IMR-90 (cell line): ENCODE measurements around the gene ITM2C. TPM values are rescaled to one million over a fixed set of nuclear protein-coding genes. Genes with fewer than 3 reads are reported as not detected.

Source experiments
- ATAC-seq: fragments of 200-7000 bp; cut with Tn5 transposase; 2 replicates; pipeline ENCODE4 v1.9.1; 2020; ENCODE audit warnings: low read depth, mild to moderate bottlenecking, moderate library complexity
- BruUV-seq: library from RNA; stranded (reverse); fragments of 400-500 nt; replicated peaks from 2 replicates; lab custom pipeline; 2021; lab: Mats Ljungman, UMichigan
- CTCF ChIA-PET: fragments of 300-600 bp; formaldehyde crosslinking; extraction: SDS; loops from one replicate; lab custom pipeline; 2021; ENCODE audit warnings: antibody characterized with exemption; lab: Yijun Ruan, JAX
- POLR2A ChIA-PET: fragments of 300-600 bp; sonication (Branson Sonifier 250); formaldehyde crosslinking; loops from one replicate; lab custom pipeline; 2022; ENCODE audit warnings: antibody characterized with exemption; ENCODE audit not compliant: unreplicated experiment; lab: Charles Lee
- DNase-seq: peaks from one replicate; pipeline ENCODE4 v3.0.0; 2013
- H2AFZ ChIP-seq: replicated peaks from 2 replicates; pipeline ENCODE3; 2013; ENCODE audit warnings: low read length, mild to moderate bottlenecking; ENCODE audit not compliant: poor library complexity
- H2AK5ac ChIP-seq: 2 replicates; pipeline ENCODE4 v1.6.1; 2013; ENCODE audit warnings: low read depth, low read length, inconsistent platforms
- H2AK9ac ChIP-seq: replicated peaks from 2 replicates; pipeline ENCODE3; 2013; ENCODE audit warnings: mild to moderate bottlenecking, low read depth, low read length, moderate library complexity; ENCODE audit not compliant: poor library complexity
- H2BK120ac ChIP-seq: 2 replicates; pipeline ENCODE4 v1.6.1; 2013; ENCODE audit warnings: low read depth, low read length, inconsistent platforms
- H2BK15ac ChIP-seq: 3 replicates; pipeline ENCODE4 v1.6.1; 2013; ENCODE audit warnings: low read depth, low read length, inconsistent platforms
- H2BK20ac ChIP-seq: 2 replicates; pipeline ENCODE4 v1.6.1; 2013; ENCODE audit warnings: low read depth, mild to moderate bottlenecking, inconsistent platforms, low read length, moderate library complexity
- H2BK5ac ChIP-seq: 2 replicates; pipeline ENCODE4 v1.6.1; 2013; ENCODE audit warnings: mild to moderate bottlenecking, low read depth, low read length, inconsistent platforms; ENCODE audit not compliant: poor library complexity, severe bottlenecking
- H3K14ac ChIP-seq: replicated peaks from 2 replicates; pipeline ENCODE4 v1.6.1; 2013; ENCODE audit warnings: low read depth, low read length, inconsistent platforms
- H3K18ac ChIP-seq: 2 replicates; pipeline ENCODE4 v1.6.1; 2013; ENCODE audit warnings: low read depth, low read length, control low read depth
- H3K23ac ChIP-seq: 2 replicates; pipeline ENCODE4 v1.6.1; 2013; ENCODE audit warnings: low read depth, low read length, inconsistent platforms
- H3K27ac ChIP-seq: 2 replicates; pipeline ENCODE4 v1.5.1; 2013; ENCODE audit warnings: mild to moderate bottlenecking, control low read depth, low read length; ENCODE audit not compliant: insufficient read depth
- H3K27me3 ChIP-seq: 2 replicates; pipeline ENCODE4 v1.6.1; 2013; ENCODE audit warnings: low read length; ENCODE audit not compliant: control insufficient read depth, insufficient read depth
- H3K36me3 ChIP-seq: 2 replicates; pipeline ENCODE4 v1.6.1; 2013; ENCODE audit warnings: low read length, mixed read lengths; ENCODE audit not compliant: control insufficient read depth, insufficient read depth
- H3K4ac ChIP-seq: 2 replicates; pipeline ENCODE4 v1.6.1; 2013; ENCODE audit warnings: low read depth, low read length, inconsistent platforms
- H3K4me1 ChIP-seq: 2 replicates; pipeline ENCODE4 v1.6.1; 2013; ENCODE audit warnings: low read length, mixed read lengths; ENCODE audit not compliant: control insufficient read depth, insufficient read depth
- H3K4me2 ChIP-seq: 2 replicates; pipeline ENCODE4 v1.6.1; 2013; ENCODE audit warnings: low read depth, mild to moderate bottlenecking, control low read depth, low read length, moderate library complexity
- H3K4me3 ChIP-seq: 2 replicates; pipeline ENCODE4 v1.5.1; 2013; ENCODE audit warnings: low read depth, mild to moderate bottlenecking, control low read depth, low read length, moderate library complexity; ENCODE audit not compliant: insufficient read depth
- H3K56ac ChIP-seq: 2 replicates; pipeline ENCODE4 v1.6.1; 2013; ENCODE audit warnings: low read length, inconsistent platforms; ENCODE audit not compliant: insufficient read depth; ENCODE audit errors: extremely low read depth
- H3K79me1 ChIP-seq, 2 experiments: 2 replicates each; pipeline ENCODE4 v1.6.1; 2013; ENCODE audit warnings: low read length in 2 of 2, inconsistent platforms in 1 of 2, low read depth in 1 of 2
- H3K9ac ChIP-seq: 2 replicates; pipeline ENCODE4 v1.6.1; 2013; ENCODE audit warnings: low read depth, low read length, control low read depth
- H3K9me1 ChIP-seq: 2 replicates; pipeline ENCODE4 v1.6.1; 2013; ENCODE audit warnings: low read length, inconsistent platforms; ENCODE audit not compliant: insufficient read depth
- H3K9me3 ChIP-seq: 2 replicates; pipeline ENCODE4 v1.6.1; 2013; ENCODE audit warnings: low read length; ENCODE audit not compliant: control insufficient read depth, insufficient read depth
- H4K20me1 ChIP-seq: 2 replicates; pipeline ENCODE4 v1.6.1; 2013; ENCODE audit warnings: low read length, inconsistent platforms; ENCODE audit not compliant: insufficient read depth
- H4K5ac ChIP-seq: 2 replicates; pipeline ENCODE4 v1.6.1; 2013; ENCODE audit warnings: mild to moderate bottlenecking, low read depth, low read length, control low read depth
- H4K8ac ChIP-seq, 2 experiments: 2 replicates each; pipeline ENCODE4 v1.6.1; 2013; ENCODE audit warnings: low read depth in 2 of 2, low read length in 2 of 2, control low read depth in 1 of 2, inconsistent platforms in 1 of 2
- H4K91ac ChIP-seq: 2 replicates; pipeline ENCODE4 v1.6.1; 2013; ENCODE audit warnings: low read depth, low read length, inconsistent platforms; ENCODE audit not compliant: insufficient read depth
- BHLHE40 ChIP-seq: fragments of 150-350 bp; IDR thresholded peaks from 2 replicates; pipeline ENCODE4 v1.6.1; 2016; ENCODE audit warnings: mild to moderate bottlenecking, low read depth, low read length
- CEBPB ChIP-seq: IDR thresholded peaks from 2 replicates; pipeline ENCODE4 v1.6.1; 2012; ENCODE audit warnings: low read depth, low read length, improper control_type of control experiment
- MAFK ChIP-seq: IDR thresholded peaks from 2 replicates; pipeline ENCODE4 v1.6.1; 2012; ENCODE audit warnings: low read depth, low read length, improper control_type of control experiment
- MXI1 ChIP-seq: IDR thresholded peaks from 2 replicates; pipeline ENCODE4 v1.6.1; 2012; ENCODE audit warnings: low read depth, mild to moderate bottlenecking, low read length, moderate library complexity, borderline replicate concordance
- NFE2L2 ChIP-seq: fragments of 150-350 bp; IDR thresholded peaks from 2 replicates; pipeline ENCODE4 v1.6.1; 2016; ENCODE audit warnings: low read depth, mild to moderate bottlenecking, low read length
- POLR2A ChIP-seq: IDR thresholded peaks from 2 replicates; pipeline ENCODE4 v1.6.1; 2012; ENCODE audit warnings: mild to moderate bottlenecking, low read depth, low read length
- RCOR1 ChIP-seq: IDR thresholded peaks from 2 replicates; pipeline ENCODE4 v1.6.1; 2012; ENCODE audit warnings: mild to moderate bottlenecking, low read length, improper control_type of control experiment; ENCODE audit not compliant: insufficient replicate concordance
- WGBS, 2 experiments: methylation state at CpG; one replicate each; pipeline versions ENCODE4 v1.1.5 to v1.1.7; 2013; ENCODE audit warnings: missing lambda C conversion rate in 2 of 2; ENCODE audit not compliant: insufficient read length in 1 of 2; ENCODE audit errors: extremely low coverage in 2 of 2; 5-methylcytosine and 5-hydroxymethylcytosine counted together
- dilution Hi-C: fragments of 300-500 bp; cut with HindIII; formaldehyde crosslinking; loops from one replicate; pipeline ENCODE4 v1.14.3; 2018; ENCODE audit warnings: low sequenced_read_pairs; ENCODE audit not compliant: unreplicated experiment
- in situ Hi-C: fragments of 300-500 bp; cut with MboI; formaldehyde crosslinking; loops from 3 replicates; pipeline ENCODE4 v1.14.3; 2019; ENCODE audit warnings: low sequenced_read_pairs, inconsistent platforms, mixed read lengths
- intact Hi-C: fragments of 100-400 bp; cut with micrococcal nuclease; formaldehyde crosslinking; loops from 2 replicates; pipeline ENCODE4 v1.10.0; 2022
- polyA plus RNA-seq, 3 experiments: library from polyadenylated mRNA; depleted of rRNA; stranded (reverse); fragments of >200 nt; gene quantifications; 2 replicates each; pipeline ENCODE4 v1.2.3, GENCODE V29; 2012; ENCODE audit warnings: low replicate concordance in 1 of 3
- total RNA-seq: library from RNA; depleted of rRNA; stranded (reverse); fragments of >200 nt; gene quantifications from 2 replicates; pipeline ENCODE4 v1.2.3, GENCODE V29; 2012
- TF ChIP-seq, protein P1 (sequence below): conservative IDR thresholded peaks from 2 replicates; pipeline ENCODE4 v1.5.1; 2012; ENCODE audit warnings: mild to moderate bottlenecking, low read depth, low read length, improper control_type of control experiment
- TF ChIP-seq, protein P2 (sequence below): fragments of 150-350 bp; IDR thresholded peaks from 2 replicates; pipeline ENCODE4 v1.6.1; 2017; ENCODE audit warnings: mild to moderate bottlenecking, antibody characterized with exemption, low read length, low read depth

Gene ITM2C
- total and polyA plus RNA-seq, 2 of the 4 experiments (the other 2 are of a cell fraction) = 46.8 to 274 TPM

DNA sequence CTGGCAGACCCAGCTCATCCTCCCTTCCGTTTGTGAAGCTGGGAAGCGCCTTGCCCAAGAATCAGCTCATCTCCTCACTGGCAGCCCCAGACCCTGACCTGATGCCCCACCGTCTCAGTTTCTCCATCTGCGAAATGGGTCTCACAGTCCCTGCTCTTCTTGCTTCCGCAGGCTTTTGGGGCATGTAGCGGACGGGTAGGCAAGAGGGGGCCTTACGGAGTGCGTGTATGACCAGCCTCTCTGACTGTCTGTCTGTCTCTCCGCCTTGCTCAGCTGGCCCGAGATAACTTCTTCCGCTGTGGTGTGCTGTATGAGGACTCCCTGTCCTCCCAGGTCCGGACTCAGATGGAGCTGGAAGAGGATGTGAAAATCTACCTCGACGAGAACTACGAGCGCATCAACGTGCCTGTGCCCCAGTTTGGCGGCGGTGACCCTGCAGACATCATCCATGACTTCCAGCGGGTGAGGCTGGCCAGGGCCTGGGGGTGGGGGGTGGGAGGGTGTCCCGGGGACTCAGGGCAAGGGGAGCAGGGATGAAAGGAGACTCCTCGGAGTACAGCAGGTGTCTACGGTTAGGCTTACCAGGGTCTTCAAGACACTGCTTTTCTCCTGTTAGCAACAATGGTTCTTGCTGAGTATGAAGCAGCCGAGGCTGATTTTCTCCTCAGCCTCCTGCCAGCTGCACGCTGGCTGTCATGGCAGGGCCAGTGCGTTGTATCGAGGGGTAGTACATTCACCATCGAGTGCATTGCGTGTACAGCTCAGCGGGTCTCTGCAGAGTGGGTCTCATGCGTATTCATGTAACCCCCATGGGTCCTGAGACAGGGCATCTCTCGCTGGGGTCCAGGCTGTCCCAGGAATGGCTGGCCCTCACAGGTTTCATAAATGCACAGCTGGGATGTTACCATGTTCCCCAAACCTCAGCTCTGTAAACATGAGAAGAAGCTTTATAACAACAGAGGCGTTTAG, 10.9 kb downstream of the ITM2C start (continued):
- TF ChIP-seq POLR2A = no peak
- TF ChIP-seq MXI1 = no peak

DNA sequence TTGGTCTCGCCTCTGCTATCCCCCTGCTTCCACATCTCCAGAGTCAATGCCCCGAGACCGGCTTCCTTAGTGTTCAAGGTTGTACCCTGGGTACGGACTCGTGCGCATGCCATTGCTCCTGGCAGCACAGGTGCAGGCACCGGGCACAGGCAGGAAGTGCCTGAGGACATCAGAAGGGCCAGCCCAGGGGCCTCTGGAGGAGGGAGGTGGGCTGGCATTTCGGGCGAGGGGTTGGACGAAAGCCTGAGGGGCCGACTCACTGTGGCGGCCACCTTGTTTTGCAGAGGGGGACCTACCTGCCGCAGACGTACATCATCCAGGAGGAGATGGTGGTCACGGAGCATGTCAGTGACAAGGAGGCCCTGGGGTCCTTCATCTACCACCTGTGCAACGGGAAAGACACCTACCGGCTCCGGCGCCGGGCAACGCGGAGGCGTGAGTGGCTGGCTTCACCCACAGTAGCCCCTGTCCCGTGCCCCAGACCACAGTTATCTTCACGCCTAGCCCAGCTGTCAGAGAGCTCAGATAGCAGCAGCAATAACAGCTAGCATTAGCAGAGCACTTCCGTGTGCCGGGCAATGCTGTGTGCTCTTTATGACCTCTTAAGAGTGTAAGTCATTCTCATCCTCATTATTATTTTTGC, 12.5 kb downstream of the ITM2C start:
- intact Hi-C loops (no loop called here), in situ Hi-C loops (no loop called here), dilution Hi-C loops (no loop called here)
- H3K23ac ChIP-seq = no peak overlapping the region
- TF ChIP-seq NFE2L2 (no peak), MAFK (no peak), CEBPB (no peak), BHLHE40 (no peak), RCOR1 (no peak)
- TF ChIP-seq, protein P1, sequence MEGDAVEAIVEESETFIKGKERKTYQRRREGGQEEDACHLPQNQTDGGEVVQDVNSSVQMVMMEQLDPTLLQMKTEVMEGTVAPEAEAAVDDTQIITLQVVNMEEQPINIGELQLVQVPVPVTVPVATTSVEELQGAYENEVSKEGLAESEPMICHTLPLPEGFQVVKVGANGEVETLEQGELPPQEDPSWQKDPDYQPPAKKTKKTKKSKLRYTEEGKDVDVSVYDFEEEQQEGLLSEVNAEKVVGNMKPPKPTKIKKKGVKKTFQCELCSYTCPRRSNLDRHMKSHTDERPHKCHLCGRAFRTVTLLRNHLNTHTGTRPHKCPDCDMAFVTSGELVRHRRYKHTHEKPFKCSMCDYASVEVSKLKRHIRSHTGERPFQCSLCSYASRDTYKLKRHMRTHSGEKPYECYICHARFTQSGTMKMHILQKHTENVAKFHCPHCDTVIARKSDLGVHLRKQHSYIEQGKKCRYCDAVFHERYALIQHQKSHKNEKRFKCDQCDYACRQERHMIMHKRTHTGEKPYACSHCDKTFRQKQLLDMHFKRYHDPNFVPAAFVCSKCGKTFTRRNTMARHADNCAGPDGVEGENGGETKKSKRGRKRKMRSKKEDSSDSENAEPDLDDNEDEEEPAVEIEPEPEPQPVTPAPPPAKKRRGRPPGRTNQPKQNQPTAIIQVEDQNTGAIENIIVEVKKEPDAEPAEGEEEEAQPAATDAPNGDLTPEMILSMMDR = no peak
- TF ChIP-seq, protein P2, sequence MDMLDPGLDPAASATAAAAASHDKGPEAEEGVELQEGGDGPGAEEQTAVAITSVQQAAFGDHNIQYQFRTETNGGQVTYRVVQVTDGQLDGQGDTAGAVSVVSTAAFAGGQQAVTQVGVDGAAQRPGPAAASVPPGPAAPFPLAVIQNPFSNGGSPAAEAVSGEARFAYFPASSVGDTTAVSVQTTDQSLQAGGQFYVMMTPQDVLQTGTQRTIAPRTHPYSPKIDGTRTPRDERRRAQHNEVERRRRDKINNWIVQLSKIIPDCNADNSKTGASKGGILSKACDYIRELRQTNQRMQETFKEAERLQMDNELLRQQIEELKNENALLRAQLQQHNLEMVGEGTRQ = no peak
- H3K9ac ChIP-seq = no peak overlapping the region
- no peak overlapping the region for H2BK5ac ChIP-seq
- WGBS, 2 experiments = 89% methylated on average over 11 of the region's 27 CpGs; no CpG with 5 or more reads in 1 of the 2 experiments
- no peak overlapping the region for H3K18ac ChIP-seq
- no peak overlapping the region for H4K8ac ChIP-seq
- peaks cover 7% of the 10 kb centered on the region; the same call in 1 of the 2 replicates for H4K20me1 ChIP-seq
- no peak overlapping the region for H4K5ac ChIP-seq
- CTCF ChIA-PET = no interaction called here
- H3K9me1 ChIP-seq = no peaks in the 10 kb centered on the region; the same call in 1 of the 2 replicates
- ATAC-seq (no peak), DNase-seq (no peak)
- no peak overlapping the region for H3K27ac ChIP-seq
- H3K14ac ChIP-seq = no peak overlapping the region
- no peak overlapping the region for H3K56ac ChIP-seq
- H3K27me3 ChIP-seq = no peaks in the 10 kb centered on the region
- H2BK120ac ChIP-seq = no peak overlapping the region
- H2AK5ac ChIP-seq = no peak overlapping the region
- H2BK20ac ChIP-seq = no peak overlapping the region
- no peak overlapping the region for H3K4me3 ChIP-seq
- H3K9me3 ChIP-seq = no peaks in the 10 kb centered on the region
- H4K91ac ChIP-seq = no peak overlapping the region
- H3K4ac ChIP-seq = no peak overlapping the region
- H3K4me2 ChIP-seq = no peak overlapping the region
- no peak overlapping the region for H2AFZ ChIP-seq
- no peak overlapping the region for H2BK15ac ChIP-seq
- H2AK9ac ChIP-seq = no peak overlapping the region
- no TSS peak for BruUV-seq
- H3K79me1 ChIP-seq = no peaks in the 10 kb centered on the region; a peak in 1 of 4 replicates
- no peaks in the 10 kb centered on the region for H3K4me1 ChIP-seq
- POLR2A ChIA-PET = no interaction called here
- H3K36me3 ChIP-seq = peaks cover 38% of the 10 kb centered on the region
